ENCODE data around the gene NOC3L.
"Not testable (repeated sequence)": the region's sequence is repeated elsewhere in the genome, so short reads cannot be mapped to it uniquely, and the experiment has no call there.

The NOC3L gene

GRCh38 chr10:94362360-94363250 is at the start of gene NOC3L:
Gene NOC3L, minus strand, starts transcription at chr10:94362939. Its CDS starts 101 bp downstream, at chr10:94362838.
- DNase-seq = peak; percentile 71

- DNase-seq = no peak
These were observed 49.7 kb upstream of the NOC3L start for GRCh38 chr10:94412449-94412848.

GRCh38 chr10:94411304-94411703 is 48.6 kb upstream of the NOC3L start:
- DNase-seq = no peak

- DNase-seq = no peak
These were observed 46.4 kb upstream of the NOC3L start for GRCh38 chr10:94409021-94409657.

GRCh38 chr10:94407668-94408067 is 44.9 kb upstream of the NOC3L start:
- no peak for DNase-seq

GRCh38 chr10:94405406-94405805 is 42.7 kb upstream of the NOC3L start:
- no peak for DNase-seq

GRCh38 chr10:94403380-94404213 is 40.9 kb upstream of the NOC3L start:
- peak; percentile 51 for DNase-seq

GRCh38 chr10:94402843-94403379 is 40.2 kb upstream of the NOC3L start:
- peak; percentile 2 for DNase-seq

- DNase-seq = peak; percentile 83
These were observed 39.6 kb upstream of the NOC3L start, which contains the start of gene TBC1D12 for GRCh38 chr10:94402204-94402842. Gene TBC1D12, plus strand, starts transcription at chr10:94402541. Its CDS starts 73 bp downstream, at chr10:94402614.

- no peak for DNase-seq
These were observed 36.0 kb upstream of the NOC3L start for GRCh38 chr10:94398762-94399161.

GRCh38 chr10:94397549-94398370 is 35.0 kb upstream of the NOC3L start:
- no peak for DNase-seq

- not testable (repeated sequence) for DNase-seq
These were observed 29.4 kb upstream of the NOC3L start for GRCh38 chr10:94392117-94392516.

- DNase-seq = not testable (repeated sequence)
These were observed 23.0 kb upstream of the NOC3L start for GRCh38 chr10:94385733-94386132.

GRCh38 chr10:94383530-94383929 is 20.8 kb upstream of the NOC3L start:
- DNase-seq = no peak

GRCh38 chr10:94376865-94377264 is 14.1 kb upstream of the NOC3L start:
- no peak for DNase-seq

GRCh38 chr10:94375374-94375773 is 12.6 kb upstream of the NOC3L start:
- no peak for DNase-seq

- DNase-seq = no peak
These were observed 7.8 kb upstream of the NOC3L start for GRCh38 chr10:94370501-94370900.

GRCh38 chr10:94366382-94366781 is 3.6 kb upstream of the NOC3L start:
- DNase-seq = no peak

GRCh38 chr10:94364482-94364881 is 1.7 kb upstream of the NOC3L start:
- no peak for DNase-seq

- DNase-seq = no peak
These were observed 469 bp upstream of the NOC3L start for GRCh38 chr10:94363251-94363565.

- DNase-seq = no peak
These were observed 1.5 kb downstream of the NOC3L start for GRCh38 chr10:94361171-94361794.

Measured in NCI-H748 treated with DMSO at 0.1 percent for 48 hours (cell line).